Measurements from ENCODE around the gene IPCEF1.
"Not testable (repeated sequence)": the region's sequence is repeated elsewhere in the genome, so short reads cannot be mapped to it uniquely, and the experiment has no call there.

The IPCEF1 gene

DNA sequence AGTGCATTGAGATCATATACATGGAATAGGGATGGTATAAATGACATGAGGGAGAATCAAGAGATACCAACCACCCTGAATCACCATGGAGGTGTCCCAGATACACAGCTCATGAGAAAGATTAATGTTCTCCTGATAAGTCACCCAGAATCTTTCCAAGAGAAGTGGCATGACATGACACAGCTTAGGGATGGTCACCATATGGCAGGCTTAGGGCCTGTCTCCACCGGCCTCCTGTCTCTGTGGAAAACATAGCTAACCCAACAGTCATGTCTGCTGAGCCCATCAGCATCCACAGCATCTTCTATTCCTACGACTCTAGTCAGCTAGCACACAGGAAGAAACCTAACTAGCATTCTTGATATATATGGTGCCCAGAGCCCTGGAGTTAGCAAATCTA lies 133.3 kb downstream of the IPCEF1 start:
- no peak for DNase-seq (ENCODE audit: low read depth in 2 of 2)

DNA sequence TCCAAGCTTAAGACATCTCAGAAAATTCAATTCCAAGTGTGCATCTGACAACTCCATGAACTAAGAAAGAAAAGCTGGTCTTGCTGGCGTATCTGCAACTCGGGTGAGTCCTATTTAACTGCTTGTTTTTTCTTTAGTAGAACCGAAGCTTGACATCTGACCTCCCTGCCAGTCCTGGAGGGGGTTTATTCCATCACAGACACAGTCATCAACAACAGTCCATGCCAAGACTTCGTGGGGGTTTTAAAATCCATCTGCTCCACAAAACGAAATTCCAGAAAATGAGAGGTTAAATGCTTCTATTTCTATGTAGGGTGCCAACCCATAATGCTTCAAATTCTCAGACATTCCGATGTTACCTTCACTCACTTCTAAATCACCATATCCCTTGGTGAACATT lies 133.9 kb downstream of the IPCEF1 start:
- no peak for DNase-seq (ENCODE audit: low read depth in 2 of 2)

DNA sequence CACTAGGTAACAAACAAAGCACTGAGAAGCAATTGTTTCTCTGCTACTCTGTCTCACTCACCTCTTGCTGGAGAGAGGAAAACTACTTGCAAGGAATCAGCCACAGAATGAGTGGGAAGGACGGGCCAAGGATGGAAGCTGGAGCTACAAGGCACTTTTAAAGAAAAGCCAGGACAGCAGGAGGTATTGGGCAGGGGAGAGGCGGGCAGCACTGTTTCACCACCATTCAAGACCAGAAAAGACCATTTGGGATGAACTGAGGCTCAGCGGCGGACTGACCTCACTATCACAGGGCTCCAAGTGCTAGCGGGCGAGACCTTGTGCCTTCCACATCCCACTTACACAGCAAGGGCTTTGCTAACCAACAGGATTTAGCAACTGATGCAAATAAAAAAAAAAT lies 137.4 kb downstream of the IPCEF1 start:
- DNase-seq (ENCODE audit: low read depth in 2 of 2), result no peak

- no peak for DNase-seq (ENCODE audit: low read depth in 2 of 2)
These were observed 137.8 kb downstream of the IPCEF1 start for GRCh38 chr6:154218787-154219186.

DNA sequence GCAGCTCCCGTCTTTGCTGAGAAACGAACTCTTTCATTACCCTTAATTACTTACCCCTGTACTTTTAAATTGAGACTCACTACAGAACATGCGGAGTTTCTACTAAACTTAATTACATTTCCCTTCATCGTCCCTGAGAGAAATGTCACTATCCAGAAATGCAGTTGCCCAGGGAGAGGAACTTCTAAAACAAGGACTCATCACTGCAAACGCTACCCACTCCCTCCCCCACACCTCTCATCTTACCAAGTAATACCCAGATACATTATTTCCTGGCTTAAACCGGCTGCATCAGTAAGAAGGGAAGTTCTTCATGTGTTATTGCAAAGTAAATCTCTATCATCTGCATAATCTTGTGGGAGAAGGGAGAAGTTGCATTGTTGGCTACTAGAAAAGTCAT lies 138.3 kb downstream of the IPCEF1 start:
- no peak for DNase-seq (ENCODE audit: low read depth in 2 of 2)

GRCh38 chr6:154213782-154214181 lies 142.8 kb downstream of the IPCEF1 start:
- DNase-seq (ENCODE audit: low read depth in 2 of 2), result no peak

DNA sequence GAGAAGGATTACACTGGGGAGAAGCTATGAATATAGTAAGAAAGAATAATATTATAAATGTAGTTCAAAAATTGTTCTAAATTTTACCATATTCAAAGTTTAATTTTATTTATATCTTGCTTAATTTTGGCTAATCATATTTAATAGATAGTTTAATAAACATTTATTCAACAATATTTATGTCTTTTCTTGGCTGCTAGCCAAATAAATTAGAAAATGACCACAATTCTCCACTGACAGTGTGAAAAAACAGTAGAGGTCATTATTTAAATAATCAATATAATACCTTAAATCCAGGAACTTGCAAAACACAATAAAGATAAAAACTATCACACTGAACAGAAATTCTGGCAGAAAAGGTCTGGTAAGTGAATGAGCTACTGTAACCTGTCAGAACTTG lies 145.9 kb downstream of the IPCEF1 start:
- no peak for DNase-seq (ENCODE audit: low read depth in 2 of 2)

GRCh38 chr6:154209555-154209954 lies 147.0 kb downstream of the IPCEF1 start:
- DNase-seq (ENCODE audit: low read depth in 2 of 2), result no peak

DNA sequence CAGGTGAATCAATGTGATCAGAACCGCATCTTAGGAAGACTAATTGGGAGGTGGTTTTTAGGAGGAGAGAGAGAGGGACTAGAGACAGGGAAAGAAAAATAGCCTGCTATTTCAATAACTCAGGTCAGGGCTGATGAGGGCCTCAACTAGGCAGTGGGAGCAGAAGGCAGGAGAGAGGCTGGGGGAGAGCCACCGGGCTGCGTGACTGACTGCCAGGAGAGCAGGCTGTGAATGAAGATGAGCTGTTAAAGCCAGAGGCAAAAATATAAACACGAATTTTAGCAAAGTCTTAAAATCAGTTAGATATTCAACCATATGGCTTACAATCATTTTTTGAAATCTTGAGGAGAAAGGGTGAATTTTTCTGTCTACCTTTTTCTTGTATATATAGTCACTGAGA lies 149.6 kb downstream of the IPCEF1 start:
- no peak for DNase-seq (ENCODE audit: low read depth in 2 of 2)

GRCh38 chr6:154206141-154206540 lies 150.5 kb downstream of the IPCEF1 start:
- DNase-seq (ENCODE audit: low read depth in 2 of 2), result no peak

DNA sequence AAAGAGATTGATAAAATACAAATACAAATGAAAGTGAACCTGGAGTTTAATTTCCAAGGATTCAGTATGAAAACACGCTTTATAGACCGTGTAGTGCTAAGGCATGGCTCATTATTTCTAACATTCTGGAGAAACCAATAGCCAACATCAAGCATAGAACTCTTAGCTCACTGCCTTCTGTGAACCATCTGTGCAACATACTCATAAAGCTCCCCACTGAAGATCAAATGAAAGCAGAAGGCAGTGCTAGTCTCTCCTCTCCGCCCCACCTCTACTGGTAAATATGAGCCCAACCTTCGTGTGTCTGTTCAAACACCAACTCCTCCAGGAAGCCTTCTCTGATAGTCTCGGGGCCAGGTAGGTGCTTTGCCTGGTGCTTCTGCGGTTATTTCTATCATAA lies 153.6 kb downstream of the IPCEF1 start:
- no peak for DNase-seq (ENCODE audit: low read depth in 2 of 2)

GRCh38 chr6:154202339-154202738 lies 154.3 kb downstream of the IPCEF1 start:
- DNase-seq (ENCODE audit: low read depth in 2 of 2), result no peak

GRCh38 chr6:154201688-154202087 lies 154.9 kb downstream of the IPCEF1 start:
- not testable (repeated sequence) for DNase-seq (ENCODE audit: low read depth in 2 of 2)

GRCh38 chr6:154197196-154197860 lies 159.3 kb downstream of the IPCEF1 start:
- peak; percentile 54 for DNase-seq (ENCODE audit: low read depth in 2 of 2)

DNA sequence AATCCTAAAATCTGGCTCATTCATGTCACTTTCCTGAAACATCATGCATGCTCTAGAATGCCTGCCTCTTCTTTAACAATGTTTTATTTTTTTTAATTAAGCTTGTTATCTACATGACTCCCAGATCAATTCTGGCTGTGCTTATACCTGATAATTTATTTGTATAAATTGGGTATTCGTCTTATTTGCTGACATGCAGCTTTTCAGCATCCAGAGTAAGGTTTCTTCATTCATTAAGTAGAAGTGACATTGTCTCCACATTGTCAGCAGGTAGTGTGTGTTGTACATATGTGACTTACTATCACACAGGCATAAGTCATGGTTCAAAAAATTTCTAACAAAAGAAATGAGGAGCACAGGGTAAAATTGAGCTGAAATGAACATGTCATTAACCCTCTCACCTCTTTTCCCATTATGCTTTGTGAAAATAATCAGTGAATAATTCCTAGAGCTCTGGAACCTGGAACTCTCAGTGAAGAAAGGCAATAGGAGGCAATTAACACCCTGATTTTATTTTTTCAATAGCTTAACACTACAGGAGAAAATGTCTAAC lies 160.2 kb downstream of the IPCEF1 start:
- no peak for DNase-seq (ENCODE audit: low read depth in 2 of 2)

GRCh38 chr6:154187714-154188113 lies 168.9 kb downstream of the IPCEF1 start:
- DNase-seq (ENCODE audit: low read depth in 2 of 2), result no peak

GRCh38 chr6:154187203-154187602 lies 169.4 kb downstream of the IPCEF1 start:
- DNase-seq (ENCODE audit: low read depth in 2 of 2), result no peak

DNA sequence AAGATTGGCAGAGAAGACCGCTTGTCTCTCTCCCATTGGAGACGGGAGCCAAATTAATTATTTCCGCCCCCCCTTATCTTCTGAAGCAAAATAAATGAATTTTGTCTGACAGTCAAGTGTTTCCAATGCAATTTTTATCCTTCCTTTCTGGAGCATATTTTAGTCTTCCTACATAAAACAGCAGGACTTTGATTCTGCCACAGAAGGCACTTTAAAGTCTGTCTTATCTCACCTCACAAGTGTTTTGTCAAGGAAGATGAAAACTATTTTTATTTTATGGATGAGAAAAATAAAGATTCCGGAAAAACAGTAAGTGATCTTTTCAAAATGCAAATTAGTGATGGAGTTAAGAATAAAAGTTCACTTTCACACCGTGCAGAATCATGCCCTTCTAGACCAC lies 177.2 kb downstream of the IPCEF1 start:
- DNase-seq (ENCODE audit: low read depth in 2 of 2), result no peak

GRCh38 chr6:154172393-154172792 lies 184.2 kb downstream of the IPCEF1 start:
- not testable (repeated sequence) for DNase-seq (ENCODE audit: low read depth in 2 of 2)

GRCh38 chr6:154170106-154170505 lies 186.5 kb downstream of the IPCEF1 start:
- DNase-seq (ENCODE audit: low read depth in 2 of 2), result no peak

GRCh38 chr6:154169193-154169847 lies 187.3 kb downstream of the IPCEF1 start:
- no peak for DNase-seq (ENCODE audit: low read depth in 2 of 2)

DNA sequence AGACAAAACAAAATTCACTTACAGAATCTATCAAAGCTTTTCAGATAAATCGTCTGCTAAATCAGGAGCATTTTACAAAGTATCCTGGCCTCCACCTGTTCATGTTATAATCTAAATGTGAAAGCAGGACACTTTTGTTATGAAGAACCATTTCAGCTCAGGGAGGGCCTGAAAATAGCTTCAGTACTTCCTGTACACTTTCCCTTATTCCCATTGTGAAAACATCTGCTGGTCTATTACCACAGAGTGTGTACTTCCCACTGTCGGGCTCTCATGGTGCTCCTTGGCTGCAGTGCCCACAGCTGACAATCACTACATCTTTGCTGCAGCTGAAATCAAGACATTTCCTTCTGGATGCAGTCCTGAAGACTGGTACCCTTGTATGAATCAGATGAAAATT lies 189.5 kb downstream of the IPCEF1 start:
- DNase-seq (ENCODE audit: low read depth in 2 of 2), result no peak

- no peak for DNase-seq (ENCODE audit: low read depth in 2 of 2)
These were observed 190.5 kb downstream of the IPCEF1 start for GRCh38 chr6:154166140-154166539.
